GM18858 (cell line): ENCODE data around the gene PPP1R3E.
"Not testable (repeated sequence)": the region's sequence is repeated elsewhere in the genome, so short reads cannot be mapped to it uniquely, and the experiment has no call there.

ENCODE experiments used
- ATAC-seq: cut with Tn5 transposase; IDR thresholded peaks from one replicate; pipeline ENCODE4 v1.9.1; 2021; ENCODE audit not compliant: unreplicated experiment

Gene PPP1R3E, protein sequence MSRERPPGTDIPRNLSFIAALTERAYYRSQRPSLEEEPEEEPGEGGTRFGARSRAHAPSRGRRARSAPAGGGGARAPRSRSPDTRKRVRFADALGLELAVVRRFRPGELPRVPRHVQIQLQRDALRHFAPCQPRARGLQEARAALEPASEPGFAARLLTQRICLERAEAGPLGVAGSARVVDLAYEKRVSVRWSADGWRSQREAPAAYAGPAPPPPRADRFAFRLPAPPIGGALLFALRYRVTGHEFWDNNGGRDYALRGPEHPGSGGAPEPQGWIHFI

DNA sequence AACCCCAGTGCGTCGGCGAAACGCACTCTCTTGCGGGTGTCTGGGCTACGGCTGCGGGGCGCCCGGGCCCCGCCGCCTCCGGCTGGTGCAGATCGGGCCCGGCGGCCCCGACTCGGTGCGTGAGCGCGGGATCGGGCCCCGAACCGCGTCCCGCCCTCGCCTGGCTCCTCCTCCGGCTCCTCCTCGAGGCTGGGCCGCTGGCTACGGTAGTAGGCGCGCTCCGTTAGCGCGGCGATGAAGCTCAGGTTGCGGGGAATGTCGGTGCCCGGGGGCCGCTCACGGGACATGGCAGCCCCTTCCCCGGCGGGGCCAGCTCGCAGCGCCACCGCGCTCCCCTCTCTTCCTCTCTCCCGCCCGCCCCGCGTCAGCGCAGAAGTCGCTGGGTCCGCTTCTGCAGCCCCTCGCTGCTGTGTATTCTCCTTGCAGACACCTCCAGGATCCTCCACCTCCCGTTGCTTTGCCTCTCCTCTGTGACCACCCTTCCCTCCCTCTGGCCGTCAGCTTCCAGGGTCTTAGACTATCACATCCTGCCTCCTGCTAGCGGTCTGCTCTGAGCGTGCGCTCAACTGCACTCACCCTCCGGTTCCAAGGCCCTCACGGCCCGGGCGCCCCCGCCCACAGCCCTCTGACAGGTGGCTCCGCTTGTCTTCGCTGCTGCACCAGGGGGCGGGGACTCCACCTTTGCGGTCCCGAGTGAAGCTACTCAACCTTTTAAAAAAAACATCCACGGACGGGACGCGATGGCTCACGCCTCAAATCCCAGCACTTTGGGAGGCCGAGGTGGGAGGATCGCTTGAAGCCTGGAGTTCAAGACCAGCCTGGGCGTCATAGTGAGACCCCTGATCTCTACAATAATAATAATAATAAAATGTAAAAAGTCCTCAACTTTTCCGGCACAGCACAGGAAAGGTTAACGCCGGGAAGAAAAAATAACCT lies at the start of gene PPP1R3E:
Gene PPP1R3E, minus strand, starts transcription at position 570 of the 936 bp plus-strand sequence. Its CDS starts 283 bp downstream, at position 287.
- peak; percentile 23 for ATAC-seq

DNA sequence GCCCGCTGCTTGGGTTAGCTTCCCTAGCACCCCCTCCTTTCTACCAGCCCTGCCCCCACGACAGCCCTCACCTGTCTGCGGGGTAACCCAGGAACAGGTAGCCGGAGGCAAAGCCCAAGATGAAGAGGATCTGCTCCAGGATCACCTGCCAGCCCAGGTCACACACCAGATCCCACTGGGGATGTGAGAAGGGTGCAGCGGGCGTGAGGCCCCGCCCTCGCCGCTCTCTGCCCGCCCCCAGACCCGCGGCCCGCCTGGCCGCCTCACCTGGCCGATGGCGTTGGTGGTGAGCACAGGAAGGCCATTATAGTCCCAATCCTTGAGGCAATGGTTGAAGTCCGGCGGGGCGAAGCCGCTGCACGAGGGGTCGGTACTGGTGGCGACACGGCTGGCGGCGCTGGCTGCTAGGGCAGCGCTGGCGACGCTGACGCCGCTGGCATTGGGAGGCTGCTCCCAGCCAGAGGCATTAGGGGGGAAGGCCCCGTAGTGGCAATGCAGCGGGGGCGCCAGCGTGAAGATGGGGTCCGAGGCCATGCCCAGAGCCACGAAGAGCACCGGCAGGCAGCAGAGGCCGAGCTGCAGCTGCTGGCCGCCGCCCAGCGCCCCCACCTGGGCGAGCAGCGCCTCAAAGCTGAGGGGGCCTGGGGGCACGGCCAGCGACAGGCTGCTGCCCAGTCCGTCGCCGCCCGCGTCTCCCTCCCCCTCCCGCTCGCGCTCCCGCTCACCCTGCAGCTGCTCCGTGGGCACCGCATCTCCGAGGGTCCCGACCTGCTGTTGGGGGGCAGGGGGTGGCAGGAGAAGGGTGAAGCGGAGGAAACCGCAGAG lies 49.2 kb upstream of the PPP1R3E start:
- ATAC-seq = no peak

DNA sequence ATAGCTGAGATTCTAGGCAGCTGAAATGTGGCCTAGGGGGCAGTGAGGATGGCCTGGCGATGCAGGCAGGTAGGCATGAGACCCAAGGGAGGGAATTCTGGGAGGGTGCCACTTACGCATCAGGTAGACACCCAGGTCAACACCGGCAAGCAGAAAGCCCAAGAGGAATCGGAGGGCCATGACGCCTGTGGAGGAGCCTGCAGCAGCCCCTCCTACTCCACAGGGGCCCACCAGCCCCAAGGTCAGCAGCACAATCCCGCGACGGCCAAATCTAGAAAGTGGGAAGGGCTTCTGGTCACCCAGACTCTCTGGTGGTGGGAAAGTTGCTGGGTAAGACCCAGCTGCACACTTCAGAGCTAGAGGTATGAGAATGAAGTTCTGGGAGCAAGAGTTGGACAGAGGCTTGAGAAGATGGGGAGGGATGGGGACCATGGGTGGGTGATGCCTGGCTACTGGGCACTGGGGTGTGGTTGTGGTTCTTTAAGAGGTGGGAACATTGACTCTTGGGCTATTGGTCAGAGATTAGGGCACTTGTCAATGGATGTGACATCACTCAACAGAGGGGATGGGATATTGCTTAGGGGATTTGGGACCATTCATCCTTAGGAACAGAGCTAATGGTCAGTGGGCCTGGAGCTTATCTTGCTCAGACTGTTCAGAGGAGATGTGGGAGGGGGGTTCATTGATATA lies 46.6 kb upstream of the PPP1R3E start:
- ATAC-seq = no peak

DNA sequence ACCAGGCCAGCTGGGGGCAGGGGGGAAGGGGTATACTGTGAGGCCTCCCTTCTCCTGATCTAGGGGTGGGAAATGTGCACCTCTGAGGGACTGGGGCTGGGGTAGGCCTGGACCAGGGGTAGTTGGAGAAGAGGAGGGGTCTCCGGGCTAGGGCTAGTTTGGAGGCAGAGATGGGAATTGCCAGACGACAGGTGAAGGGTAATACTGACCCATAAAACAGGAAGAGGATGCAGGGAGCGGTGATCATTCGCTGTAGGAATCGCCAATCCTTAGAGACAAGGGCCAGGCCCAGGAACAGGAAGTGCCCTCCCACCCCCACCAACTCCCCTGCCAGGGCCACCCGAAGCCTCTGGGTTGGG lies 45.6 kb upstream of the PPP1R3E start:
- ATAC-seq = no peak

DNA sequence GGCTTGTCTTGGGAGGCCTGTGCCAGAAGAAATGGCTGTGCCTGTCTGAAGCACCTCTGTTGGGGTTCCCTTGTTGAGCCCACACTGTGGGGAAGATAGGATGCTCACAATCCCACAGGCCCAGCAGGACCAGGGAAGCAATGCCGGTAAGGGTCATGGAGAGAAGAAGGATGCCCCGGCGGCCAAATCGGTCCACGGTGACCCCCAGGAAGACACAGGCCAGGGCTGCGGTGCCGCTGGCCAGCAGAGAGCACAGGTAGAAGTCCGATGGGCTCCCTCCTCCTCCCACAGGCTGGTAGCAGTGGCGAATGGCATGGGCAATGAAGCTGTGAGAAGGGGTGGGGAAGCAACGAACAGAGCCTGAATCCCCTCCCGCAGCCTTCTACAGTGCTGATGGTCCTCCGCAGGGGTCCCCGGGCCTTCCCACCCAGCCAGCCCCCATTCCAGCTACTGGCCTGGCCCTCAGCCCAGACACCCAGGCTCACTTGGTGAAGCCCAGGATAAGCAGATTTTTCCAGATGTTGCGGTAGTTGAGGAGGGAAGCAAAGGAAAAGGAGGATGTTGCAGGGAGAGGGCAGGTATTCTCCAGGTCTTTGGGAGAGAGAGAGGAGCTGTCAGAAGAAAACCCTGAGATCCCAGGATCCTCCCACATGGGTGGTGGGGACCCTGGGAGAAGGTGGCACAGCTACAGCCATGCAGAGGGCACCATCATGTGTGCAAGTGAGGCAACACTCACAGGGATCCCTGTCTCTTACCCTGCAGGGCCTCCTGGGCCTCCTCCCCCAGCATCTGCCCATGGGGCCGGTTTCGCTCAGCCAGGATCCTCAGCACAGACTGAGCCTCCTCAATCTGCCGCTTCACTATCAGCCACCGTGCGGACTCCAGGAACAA lies 45.0 kb upstream of the PPP1R3E start:
- ATAC-seq = no peak

DNA sequence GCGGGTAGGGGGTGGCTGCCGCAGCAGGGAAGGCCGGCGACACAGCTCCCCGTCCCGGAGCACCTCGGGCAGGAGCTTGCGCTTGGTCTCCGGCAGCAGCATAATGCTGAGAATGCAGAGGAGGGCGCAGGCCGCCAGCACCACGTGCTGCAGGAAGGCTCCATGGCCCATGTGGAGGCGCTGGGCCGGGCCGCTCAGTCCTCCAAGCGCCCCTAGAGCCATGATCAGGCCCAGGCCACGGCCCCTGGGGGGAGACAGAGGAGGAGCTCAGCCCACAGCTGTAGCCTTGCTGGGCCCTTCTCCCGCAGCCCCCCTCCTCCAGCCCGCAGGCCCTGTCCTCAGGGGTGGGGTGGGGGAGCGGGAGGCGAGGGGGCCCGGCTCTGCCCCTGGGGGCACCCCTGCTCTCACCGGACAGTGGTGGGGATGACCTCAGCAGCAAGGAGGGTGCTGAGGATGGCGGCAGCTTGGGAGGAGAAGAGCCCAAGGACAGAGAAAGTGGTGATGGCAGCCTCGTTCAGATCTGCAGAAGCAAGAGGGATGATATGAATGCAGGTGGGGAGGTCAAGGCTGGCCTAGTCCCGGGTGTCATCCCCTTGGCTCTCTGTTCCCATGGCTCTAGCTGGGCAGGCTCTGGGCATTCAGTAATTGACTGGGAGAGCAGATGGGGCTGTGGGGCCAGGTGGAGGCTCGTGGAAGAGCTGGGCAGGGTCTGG lies 44.2 kb upstream of the PPP1R3E start:
- ATAC-seq = no peak

DNA sequence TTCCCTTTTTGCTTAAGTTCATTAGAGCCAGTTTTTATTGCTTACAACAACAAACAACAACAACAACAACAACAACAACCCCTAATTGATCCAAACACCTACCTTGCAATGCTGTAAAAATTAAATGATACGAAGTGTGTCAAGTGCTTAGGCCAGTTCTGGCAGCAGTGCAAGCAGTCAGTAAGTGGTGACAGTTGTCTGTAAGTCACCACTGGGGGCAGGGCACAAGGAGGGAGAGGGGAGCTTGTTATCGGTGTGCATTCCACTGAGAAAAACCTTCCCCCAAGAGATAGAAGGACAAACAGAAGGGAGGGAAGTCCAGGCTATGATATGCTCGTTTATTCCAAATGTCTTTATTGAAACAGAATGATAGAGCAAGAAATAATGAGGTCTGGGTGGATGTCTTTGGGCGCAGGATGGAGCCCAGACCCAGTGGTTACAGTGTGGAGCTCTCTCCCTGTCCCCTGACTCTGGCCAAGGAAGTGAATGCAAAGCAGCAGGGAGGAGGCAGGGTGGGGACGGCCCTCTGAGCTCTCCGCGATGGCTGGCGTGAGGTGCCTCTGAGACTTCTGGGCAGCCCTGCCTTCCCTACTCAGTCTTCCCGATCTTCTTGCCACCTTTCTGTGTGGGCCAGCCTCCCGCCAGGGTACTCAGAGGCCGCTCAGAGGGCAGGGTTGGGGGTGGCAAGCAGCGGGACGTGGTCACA lies 43.5 kb upstream of the PPP1R3E start:
- ATAC-seq = no peak

DNA sequence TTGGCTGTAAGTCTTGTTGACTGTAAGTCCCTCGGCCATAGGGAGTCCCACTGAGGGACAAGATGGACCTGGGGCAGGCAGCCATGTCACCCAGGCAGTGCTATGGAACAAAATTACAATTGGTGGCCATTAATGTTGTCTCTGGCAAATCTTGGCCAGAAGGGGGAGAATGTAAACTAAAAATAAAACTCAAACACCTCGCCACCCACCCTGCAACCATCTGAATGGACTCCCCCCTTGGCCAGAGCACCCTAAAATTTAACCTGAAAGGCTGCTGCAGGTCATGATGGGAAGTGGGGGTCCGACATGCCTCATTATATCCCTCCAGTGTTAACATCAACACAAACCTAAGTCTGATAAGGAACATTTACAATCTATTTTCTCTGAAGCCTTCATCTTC lies 41.8 kb upstream of the PPP1R3E start:
- ATAC-seq = no peak

DNA sequence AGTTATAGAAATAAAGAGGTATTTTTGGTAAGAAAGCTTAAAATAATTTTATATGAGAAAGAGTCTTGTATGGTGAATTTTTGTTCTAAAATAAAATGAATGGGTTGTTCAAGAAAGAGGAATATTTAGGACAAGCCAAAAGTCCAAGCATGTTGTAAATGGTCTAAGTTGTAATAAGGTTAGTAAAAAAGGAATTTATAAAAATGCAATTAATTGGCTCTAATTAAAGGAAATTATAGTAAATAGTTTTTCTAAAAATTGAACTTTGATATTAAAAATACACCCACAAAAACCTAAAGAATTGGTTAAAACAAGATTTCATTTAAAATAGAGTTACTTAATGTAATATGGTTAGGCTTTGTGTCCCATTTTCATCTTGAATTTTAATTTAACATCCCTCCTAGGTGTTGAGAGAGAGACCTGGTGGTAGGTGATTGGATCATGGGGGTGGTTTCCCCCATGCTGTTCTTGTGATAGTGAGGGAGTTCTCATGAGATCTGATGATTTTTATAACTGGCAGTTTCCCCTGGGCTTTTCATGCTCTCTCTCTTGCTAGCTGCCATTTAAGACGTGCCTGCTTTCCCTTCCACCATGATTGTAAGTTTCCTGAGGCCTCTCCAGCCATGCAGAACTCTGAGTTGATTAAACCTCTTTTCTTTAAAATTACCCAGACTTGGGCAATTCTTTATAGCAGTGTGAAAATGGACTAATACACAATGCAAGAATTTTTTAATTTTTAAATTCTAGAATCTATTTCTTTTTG lies 37.0 kb upstream of the PPP1R3E start:
- no peak for ATAC-seq

DNA sequence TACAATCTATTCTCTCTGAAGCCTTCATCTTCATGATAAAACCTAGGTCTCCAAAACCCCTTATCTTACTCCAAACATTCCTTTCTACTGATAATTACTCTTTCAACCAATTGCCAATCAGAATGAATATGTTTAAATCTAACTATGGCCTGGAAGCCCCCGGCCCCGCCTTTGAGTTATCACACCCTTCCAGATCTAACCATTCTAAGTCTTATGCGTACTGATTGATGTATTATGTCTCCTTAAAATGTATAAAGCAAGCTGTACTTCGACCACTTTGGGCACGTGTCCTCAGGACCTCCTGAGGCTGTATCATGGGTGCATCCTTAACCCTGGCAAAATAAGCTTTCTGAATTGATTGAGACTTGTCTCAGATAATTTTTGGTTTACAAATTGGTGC lies 33.0 kb upstream of the PPP1R3E start:
- no peak for ATAC-seq

DNA sequence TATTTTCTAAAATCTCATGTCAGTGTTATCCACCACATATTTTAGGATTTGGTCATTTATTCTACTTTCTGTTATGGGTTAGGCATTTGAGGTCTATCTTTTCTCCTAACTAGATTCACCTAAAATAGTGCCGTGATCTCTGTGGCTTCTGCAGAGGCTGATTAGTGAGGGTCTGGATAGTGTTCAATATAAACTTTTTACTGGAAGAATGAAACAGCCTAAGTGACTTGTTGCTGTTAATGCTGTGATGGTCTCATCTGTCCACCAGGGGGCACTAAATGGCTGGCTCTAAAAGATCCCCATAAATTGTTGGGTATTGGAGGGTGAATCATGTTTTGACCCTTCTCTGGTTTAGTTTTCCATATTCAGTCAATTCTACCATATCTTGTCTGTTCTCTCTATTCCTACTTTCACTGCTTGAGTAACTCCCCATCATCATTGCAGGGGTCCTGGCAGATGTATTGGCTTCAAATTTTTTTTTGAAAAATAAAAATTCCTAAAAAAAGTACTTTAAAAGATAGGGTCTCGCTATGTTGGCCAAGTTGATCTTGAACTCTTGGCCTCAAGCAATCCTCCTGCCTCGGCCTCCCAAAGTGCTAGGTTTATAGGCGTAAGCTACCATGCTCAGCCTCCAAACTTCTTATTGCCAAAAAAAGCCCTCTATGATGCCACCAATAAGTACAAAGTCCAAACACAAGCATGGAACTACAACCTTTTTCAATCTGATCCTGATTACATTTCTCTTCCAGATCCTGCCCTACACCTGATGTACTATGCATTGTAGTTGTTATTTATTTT lies 25.5 kb upstream of the PPP1R3E start:
- no peak for ATAC-seq

DNA sequence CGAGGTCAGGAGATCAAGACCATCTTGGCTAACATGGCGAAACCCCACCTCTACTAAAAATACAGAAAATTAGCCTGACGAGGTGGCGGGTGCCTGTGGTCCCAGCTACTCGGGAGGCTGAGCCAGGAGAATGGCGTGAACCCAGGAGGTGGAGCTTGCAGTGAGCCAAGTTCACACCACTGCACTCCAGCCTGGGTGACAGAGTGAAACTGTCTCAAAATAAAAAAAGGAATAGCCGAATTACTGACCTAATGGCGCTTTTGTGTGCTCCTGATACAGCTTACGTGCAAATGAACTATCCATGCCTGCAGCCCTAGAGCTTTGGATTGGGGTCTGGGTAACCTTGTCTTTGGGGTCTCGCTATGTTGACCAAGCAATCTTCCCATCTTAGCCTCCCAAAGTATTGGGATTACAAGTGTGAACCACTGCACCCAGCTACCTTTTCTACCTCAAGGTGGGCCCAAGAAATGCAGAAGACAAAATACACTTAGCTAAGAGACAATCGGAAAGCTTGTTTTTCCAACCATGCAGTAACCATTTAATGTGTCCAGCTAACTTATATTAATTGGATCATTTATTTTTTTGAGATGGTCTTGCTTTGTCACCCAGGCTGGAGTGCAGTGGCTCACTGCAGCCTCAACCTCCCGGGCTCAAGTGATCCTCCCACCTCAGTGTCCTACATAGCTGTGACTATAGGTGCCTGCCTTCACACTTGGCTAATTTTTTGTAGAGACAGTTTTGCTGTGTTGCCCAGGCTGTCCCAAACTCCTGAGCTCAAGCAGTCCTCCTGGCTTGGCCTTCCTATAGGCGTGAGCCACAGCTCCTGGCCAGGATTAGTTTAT lies 24.1 kb upstream of the PPP1R3E start:
- ATAC-seq = no peak

DNA sequence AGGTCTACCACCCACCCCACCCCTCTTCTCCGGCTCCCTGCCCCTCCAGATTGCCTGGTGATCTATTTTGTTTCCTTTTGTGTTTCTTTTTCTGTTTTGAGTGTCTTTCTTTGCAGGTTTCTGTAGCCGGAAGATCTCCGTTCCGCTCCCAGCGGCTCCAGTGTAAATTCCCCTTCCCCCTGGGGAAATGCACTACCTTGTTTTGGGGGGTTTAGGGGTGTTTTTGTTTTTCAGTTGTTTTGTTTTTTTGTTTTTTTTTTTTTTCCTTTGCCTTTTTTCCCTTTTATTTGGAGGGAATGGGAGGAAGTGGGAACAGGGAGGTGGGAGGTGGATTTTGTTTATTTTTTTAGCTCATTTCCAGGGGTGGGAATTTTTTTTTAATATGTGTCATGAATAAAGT lies 23.1 kb upstream of the PPP1R3E start:
- ATAC-seq = not testable (repeated sequence)

DNA sequence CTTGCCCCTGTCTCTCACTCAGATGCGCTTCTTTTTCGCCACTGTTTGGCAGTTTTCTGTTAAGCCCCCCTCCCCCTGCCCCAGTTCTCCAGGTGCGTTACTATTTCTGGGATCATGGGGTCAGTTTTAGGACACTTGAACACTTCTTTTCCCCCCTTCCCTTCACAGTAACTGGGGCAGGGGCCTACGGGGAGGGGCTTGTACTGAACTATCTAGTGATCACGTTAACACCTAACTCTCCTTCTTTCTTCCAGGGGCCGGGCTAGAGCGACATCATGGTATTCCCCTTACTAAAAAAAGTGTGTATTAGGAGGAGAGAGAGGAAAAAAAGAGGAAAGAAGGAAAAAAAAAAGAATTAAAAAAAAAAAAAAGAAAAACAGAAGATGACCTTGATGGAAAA lies 22.3 kb upstream of the PPP1R3E start:
- no peak for ATAC-seq

DNA sequence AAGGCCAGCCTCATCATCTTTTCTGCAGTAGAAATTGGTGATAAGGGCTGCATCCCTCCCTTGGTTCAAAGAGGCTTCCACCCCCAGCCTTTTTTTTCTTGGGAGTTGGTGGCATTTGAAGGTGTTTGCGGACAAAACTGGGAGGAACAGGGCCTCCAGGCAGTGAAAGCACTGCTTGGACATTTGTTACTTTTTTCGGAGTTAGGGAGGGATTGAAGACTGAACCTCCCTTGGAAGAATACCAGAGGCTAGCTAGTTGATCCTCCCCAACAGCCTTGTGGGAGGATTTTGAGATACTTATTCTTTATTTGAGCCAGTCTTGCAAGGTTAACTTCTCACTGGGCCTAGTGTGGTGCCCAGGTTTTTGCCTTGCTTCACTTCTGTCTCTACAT lies 21.8 kb upstream of the PPP1R3E start:
- ATAC-seq = no peak

DNA sequence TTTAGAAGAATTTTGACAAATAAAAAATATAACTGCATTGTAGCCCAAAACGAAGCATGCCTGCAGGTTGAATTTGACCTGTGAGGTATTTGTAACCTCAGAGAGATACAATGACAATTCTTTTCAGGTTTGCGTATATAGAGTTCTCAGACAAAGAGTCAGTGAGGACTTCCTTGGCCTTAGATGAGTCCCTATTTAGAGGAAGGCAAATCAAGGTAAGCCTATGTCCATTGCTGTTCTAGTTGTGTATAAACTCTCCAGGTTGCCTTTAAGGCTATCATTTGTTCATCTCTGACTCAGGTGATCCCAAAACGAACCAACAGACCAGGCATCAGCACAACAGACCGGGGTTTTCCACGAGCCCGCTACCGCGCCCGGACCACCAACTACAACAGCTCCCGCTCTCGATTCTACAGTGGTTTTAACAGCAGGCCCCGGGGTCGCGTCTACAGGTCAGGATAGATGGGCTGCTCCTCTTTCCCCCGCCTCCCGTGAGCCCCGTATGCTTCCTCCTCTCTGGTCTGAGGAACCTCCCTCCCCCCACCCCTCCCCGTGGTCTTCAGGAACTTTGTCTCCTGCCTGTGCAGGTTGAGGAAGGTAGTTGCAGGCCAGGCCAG lies 21.3 kb upstream of the PPP1R3E start:
- no peak for ATAC-seq
